Stimulated activated CD4-positive, alpha-beta T cell treated with anti-CD3 and anti-CD28 coated beads, Interleukin-2, amount 100 ng/mL, for 4 hours (primary cell): ENCODE data around the gene PCDHA2.
"Not testable (repeated sequence)": the region's sequence is repeated elsewhere in the genome, so short reads cannot be mapped to it uniquely, and the experiment has no call there.

Experiments used
- DNase-seq: peaks from one replicate; pipeline ENCODE4 v3.0.0-alpha.2; 2020; ENCODE audit warnings: low read depth

Gene PCDHA2

GRCh38 chr5:140821375-140822280 is 27.0 kb downstream of the PCDHA2 start, which contains the start of gene PCDHA5:
Gene PCDHA5, plus strand, starts transcription at chr5:140821613.
- no peak for DNase-seq

GRCh38 chr5:140822281-140822629 is 27.6 kb downstream of the PCDHA2 start:
- DNase-seq = no peak

GRCh38 chr5:140822969-140823368 is 28.3 kb downstream of the PCDHA2 start:
- DNase-seq = not testable (repeated sequence)

- DNase-seq = no peak
Observed at GRCh38 chr5:140823475-140823874, 28.8 kb downstream of the PCDHA2 start.

- DNase-seq = no peak
Observed at GRCh38 chr5:140827704-140828361, 33.2 kb downstream of the PCDHA2 start, which contains the start of gene PCDHA6. Gene PCDHA6, plus strand, starts transcription at chr5:140827960. Its CDS starts 132 bp downstream, at chr5:140828092.

GRCh38 chr5:140828362-140828737 is 33.7 kb downstream of the PCDHA2 start:
- no peak for DNase-seq

- not testable (repeated sequence) for DNase-seq
Observed at GRCh38 chr5:140829511-140830501, 35.2 kb downstream of the PCDHA2 start.

GRCh38 chr5:140833993-140834392 is 39.3 kb downstream of the PCDHA2 start, which contains the start of gene PCDHA7:
Gene PCDHA7, plus strand, starts transcription at chr5:140834269. Its CDS starts 115 bp downstream, at chr5:140834384.
- no peak for DNase-seq

- not testable (repeated sequence) for DNase-seq
Observed at GRCh38 chr5:140834439-140835008, 39.9 kb downstream of the PCDHA2 start.

- DNase-seq = no peak
Observed at GRCh38 chr5:140835622-140836510, 41.2 kb downstream of the PCDHA2 start.

- DNase-seq = no peak
Observed at GRCh38 chr5:140840978-140841962, 46.6 kb downstream of the PCDHA2 start, which contains the start of gene PCDHA8. Gene PCDHA8, plus strand, starts transcription at chr5:140841187. Its CDS starts 135 bp downstream, at chr5:140841322.

- DNase-seq = no peak
Observed at GRCh38 chr5:140842798-140843733, 48.4 kb downstream of the PCDHA2 start.
